Measurements from ENCODE around the gene ARHGEF28. TPM values are rescaled to one million over a fixed set of nuclear protein-coding genes. Genes with fewer than 3 reads are reported as not detected.
A peak's percentile ranks its signal among the peaks of the same experiment; 100 is the strongest.

Gene ARHGEF28
- total RNA-seq, 1 donor from 2014 or later, result 72.1 TPM

DNA sequence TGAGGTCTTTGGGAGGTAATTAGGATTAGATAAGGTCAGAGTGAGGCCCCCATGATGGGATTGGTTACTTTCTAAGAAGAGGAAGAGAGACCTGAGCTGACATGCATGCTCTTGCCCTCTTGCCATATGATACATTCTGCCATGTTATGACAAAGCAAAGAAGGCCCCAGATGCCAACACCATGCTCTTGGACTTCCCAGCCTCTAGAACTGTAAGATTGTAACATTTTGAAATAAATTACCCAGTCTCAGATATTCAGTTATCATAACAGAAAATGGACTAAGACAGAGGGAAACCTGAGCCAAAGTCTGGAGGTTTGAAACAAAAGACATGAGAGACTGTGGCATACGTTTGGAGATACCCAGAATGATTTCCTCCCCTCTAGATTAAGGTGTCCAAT lies 318.6 kb downstream of the ARHGEF28 start:
- TF ChIP-seq, protein P1, sequence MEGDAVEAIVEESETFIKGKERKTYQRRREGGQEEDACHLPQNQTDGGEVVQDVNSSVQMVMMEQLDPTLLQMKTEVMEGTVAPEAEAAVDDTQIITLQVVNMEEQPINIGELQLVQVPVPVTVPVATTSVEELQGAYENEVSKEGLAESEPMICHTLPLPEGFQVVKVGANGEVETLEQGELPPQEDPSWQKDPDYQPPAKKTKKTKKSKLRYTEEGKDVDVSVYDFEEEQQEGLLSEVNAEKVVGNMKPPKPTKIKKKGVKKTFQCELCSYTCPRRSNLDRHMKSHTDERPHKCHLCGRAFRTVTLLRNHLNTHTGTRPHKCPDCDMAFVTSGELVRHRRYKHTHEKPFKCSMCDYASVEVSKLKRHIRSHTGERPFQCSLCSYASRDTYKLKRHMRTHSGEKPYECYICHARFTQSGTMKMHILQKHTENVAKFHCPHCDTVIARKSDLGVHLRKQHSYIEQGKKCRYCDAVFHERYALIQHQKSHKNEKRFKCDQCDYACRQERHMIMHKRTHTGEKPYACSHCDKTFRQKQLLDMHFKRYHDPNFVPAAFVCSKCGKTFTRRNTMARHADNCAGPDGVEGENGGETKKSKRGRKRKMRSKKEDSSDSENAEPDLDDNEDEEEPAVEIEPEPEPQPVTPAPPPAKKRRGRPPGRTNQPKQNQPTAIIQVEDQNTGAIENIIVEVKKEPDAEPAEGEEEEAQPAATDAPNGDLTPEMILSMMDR (conservative IDR thresholded peaks at IDR 0.05; ENCODE audit: low read depth, low read length), result no peak
- DNase-seq (ENCODE audit: low read depth), result no peak
- H3K4me3 ChIP-seq (ENCODE audit: low read depth, low read length), result no peak overlapping the region

DNA sequence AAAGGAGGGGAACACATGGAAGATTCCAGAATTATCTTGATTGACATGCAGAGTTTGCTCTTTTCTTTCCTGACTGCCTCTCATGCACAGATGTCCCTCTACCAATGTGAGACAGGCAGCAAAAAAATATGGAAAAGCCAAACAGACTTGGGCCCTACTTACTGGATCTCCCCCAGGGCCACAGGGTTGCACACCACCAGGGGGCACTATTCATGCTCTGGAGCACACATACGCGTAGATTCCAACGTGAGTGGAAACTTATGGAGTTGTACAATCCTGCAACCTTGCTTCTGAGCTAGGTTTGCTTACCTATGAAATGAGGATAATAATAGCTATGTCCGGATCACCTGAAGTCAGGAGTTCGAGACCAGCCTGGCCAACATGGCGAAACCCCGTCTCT lies 319.5 kb downstream of the ARHGEF28 start:
- no peak for DNase-seq (ENCODE audit: low read depth)
- TF ChIP-seq, protein P1 (conservative IDR thresholded peaks at IDR 0.05; ENCODE audit: low read depth, low read length), result peak; percentile 62
- H3K4me3 ChIP-seq (ENCODE audit: low read depth, low read length), result no peak overlapping the region

DNA sequence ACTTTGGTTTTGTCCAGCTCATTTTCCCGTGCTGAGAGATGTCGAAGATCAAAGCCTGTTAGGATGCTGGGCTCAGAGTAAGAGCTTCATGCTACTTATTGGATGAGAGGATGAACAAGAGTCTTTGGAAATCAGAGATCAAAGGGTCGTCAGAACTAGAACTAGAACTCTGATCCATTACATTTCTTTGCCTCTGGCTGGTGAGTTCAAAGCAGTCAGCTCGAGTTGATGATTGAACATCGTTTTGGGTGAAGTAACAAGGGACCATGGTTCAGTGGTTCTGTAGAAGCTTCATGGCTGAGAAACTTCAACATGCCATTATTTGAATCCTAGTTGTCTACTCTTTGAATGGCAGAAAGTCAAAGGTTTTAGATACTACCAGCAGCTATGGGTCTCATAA lies 320.3 kb downstream of the ARHGEF28 start:
- peak; percentile 91 for DNase-seq (ENCODE audit: low read depth)
- H3K4me3 ChIP-seq (ENCODE audit: low read depth, low read length), result peak overlapping the region; percentile 9
- TF ChIP-seq, protein P1 (conservative IDR thresholded peaks at IDR 0.05; ENCODE audit: low read depth, low read length), result no peak

DNA sequence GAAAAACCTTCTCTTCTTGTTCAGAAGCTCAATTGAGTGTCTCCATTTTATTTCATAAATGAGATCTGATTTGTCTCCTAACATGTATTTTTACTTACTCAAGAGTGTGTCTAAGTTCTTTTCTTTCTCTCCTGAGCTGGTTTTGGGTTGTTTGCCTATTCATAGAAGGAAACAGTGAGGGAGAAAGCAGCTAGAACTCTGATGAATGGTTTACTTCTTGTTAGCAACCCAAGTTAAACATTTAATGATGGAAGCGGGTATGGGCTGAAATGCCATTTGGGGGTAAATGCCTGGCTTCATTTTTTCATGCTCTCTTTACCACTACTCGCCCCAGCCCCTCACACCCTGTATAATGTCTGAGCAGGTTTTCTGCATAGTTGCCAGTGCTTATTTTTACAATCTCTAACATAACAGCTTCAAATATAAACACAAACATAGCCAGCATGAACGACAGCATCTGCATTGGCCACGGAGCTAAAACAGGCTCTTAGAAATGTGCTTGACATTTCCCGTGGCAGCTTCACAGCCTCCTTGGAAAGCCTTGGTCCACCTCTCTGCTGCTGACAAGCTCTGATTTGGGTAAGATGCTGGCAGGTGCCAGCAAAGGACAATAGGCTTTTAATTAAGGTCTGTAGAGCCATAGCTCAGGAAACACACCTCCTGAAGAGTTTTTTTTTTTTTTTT lies 321.1 kb downstream of the ARHGEF28 start:
- TF ChIP-seq, protein P1 (conservative IDR thresholded peaks at IDR 0.05; ENCODE audit: low read depth, low read length), result no peak
- H3K4me3 ChIP-seq (ENCODE audit: low read depth, low read length), result peak overlapping the region; percentile 15
- no peak for DNase-seq (ENCODE audit: low read depth)

DNA sequence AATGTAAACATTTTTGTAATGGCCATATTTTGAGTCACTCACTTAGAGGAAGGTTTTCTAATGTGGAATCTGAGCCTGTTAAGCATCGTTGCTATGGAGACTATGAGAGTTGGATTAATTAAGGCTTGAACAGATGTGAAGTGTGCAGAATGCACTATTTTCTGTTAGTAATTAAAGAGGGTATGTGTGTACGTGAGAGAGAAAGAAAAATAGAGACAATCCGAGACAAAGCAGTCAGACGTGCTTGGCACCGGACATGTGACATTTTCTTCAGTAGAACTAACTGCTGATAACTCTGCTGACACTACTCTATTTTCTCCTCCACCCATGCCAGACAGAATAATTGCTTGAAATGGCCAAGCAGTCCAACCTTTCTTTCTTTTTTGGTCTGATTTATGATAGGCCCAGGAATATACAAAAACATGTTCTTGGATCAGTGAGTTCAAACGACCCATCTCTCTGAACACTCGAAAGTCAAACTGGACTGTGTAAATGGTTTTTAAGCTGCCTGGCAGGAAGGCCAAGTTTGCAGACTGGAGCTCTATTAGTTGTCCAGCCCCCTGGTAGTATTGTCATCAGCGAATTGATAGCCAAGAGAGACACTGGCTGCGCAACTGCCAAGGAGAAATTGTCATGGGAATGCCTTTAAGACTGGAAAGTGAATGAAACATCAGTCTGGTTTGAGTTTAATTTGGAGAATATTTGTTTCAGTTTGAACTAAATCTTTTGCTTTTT lies 322.1 kb downstream of the ARHGEF28 start:
- TF ChIP-seq, protein P1 (conservative IDR thresholded peaks at IDR 0.05; ENCODE audit: low read depth, low read length), result no peak
- no peak overlapping the region for H3K4me3 ChIP-seq (ENCODE audit: low read depth, low read length)
- no peak for DNase-seq (ENCODE audit: low read depth)

DNA sequence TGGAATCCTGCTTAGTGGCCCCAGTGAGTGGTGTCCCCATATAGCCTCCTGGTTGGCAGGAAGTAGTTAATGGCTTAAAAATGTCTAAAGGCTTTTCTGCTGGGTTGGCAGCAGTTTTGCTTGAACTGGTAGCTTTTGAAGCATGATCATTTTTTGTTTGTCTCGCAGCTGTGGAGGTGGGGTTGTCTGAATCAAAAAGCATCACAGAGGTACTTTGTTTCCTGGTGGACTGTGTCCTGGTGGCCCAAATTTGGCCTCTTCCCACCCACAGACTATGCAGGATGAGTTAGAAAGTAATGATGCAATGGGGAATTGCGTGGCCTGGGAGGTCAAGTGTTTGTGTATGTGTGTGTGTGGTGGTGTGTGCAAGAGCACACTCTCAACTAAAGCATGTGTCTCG lies 322.7 kb downstream of the ARHGEF28 start:
- no peak overlapping the region for H3K4me3 ChIP-seq (ENCODE audit: low read depth, low read length)
- DNase-seq (ENCODE audit: low read depth), result peak; percentile 77
- TF ChIP-seq, protein P1 (conservative IDR thresholded peaks at IDR 0.05; ENCODE audit: low read depth, low read length), result no peak
